H1 (cell line): ENCODE measurements around the gene CRYGN. TPM values are rescaled to one million over a fixed set of nuclear protein-coding genes. Genes with fewer than 3 reads are reported as not detected.

Experiments
- CTCF ChIA-PET: fragments of 300-600 bp; sonication (Branson Sonifier 250); formaldehyde crosslinking; loops from one replicate; lab custom pipeline; 2021; ENCODE audit not compliant: partially characterized antibody; lab: Charles Lee
- POLR2A ChIA-PET: fragments of 300-600 bp; sonication (Branson Sonifier 250); formaldehyde crosslinking; loops from one replicate; lab custom pipeline; 2021; ENCODE audit warnings: inconsistent platforms; ENCODE audit not compliant: partially characterized antibody; lab: Charles Lee
- DNase-seq, 2 experiments: peaks; one replicate each; pipeline versions ENCODE4 v3.0.0 to v3.0.0-alpha.2; 2010 to 2022; ENCODE audit warnings: low spot score in 2 of 2, low read depth in 1 of 2, mixed read lengths in 1 of 2
- FAIRE-seq: peaks from 2 replicates; lab custom pipeline; 2011; peaks lifted over from hg19 to GRCh38; lab: Jason Lieb, UNC
- H2AFZ ChIP-seq: 2 replicates; pipeline ENCODE4 v1.8.1; 2012; ENCODE audit warnings: low read length, inconsistent platforms
- H2AK5ac ChIP-seq: 2 replicates; pipeline ENCODE4 v1.6.1; 2013; ENCODE audit warnings: low read depth, low read length
- H2BK120ac ChIP-seq: replicated peaks from 2 replicates; pipeline ENCODE3; 2013; ENCODE audit warnings: low read depth, low read length, inconsistent platforms
- H2BK12ac ChIP-seq: 2 replicates; pipeline ENCODE4 v1.6.1; 2013; ENCODE audit warnings: low read depth, low read length
- H2BK15ac ChIP-seq: 2 replicates; pipeline ENCODE4 v1.6.1; 2013; ENCODE audit warnings: low read length
- H2BK20ac ChIP-seq: 2 replicates; pipeline ENCODE4 v1.6.1; 2013; ENCODE audit warnings: low read length
- H2BK5ac ChIP-seq: 2 replicates; pipeline ENCODE4 v1.6.1; 2013; ENCODE audit warnings: low read depth, low read length
- H3K14ac ChIP-seq: 2 replicates; pipeline ENCODE4 v1.6.1; 2013; ENCODE audit warnings: inconsistent platforms; ENCODE audit not compliant: insufficient read length
- H3K18ac ChIP-seq: 2 replicates; pipeline ENCODE4 v1.6.1; 2013; ENCODE audit warnings: low read length; ENCODE audit errors: extremely low read depth
- H3K23ac ChIP-seq: 2 replicates; pipeline ENCODE4 v1.6.1; 2013; ENCODE audit warnings: inconsistent platforms; ENCODE audit not compliant: insufficient read length
- H3K23me2 ChIP-seq: 2 replicates; pipeline ENCODE4 v1.6.1; 2013; ENCODE audit warnings: low read depth, low read length
- H3K27ac ChIP-seq: 2 replicates; pipeline ENCODE4 v1.6.1; 2011; ENCODE audit warnings: low read depth, low read length, inconsistent platforms
- H3K27me3 ChIP-seq, 4 experiments: replicated peaks in 1 of 4; 1 replicate in 1 of 4; 2 replicates in 3 of 4; pipeline versions ENCODE4 v1.6.1 to v1.8.1; 2011 to 2013; ENCODE audit warnings: low read length in 3 of 4, mild to moderate bottlenecking in 3 of 4, inconsistent platforms in 2 of 4, mixed read lengths in 2 of 4, moderate library complexity in 1 of 4; ENCODE audit not compliant: control insufficient read depth in 3 of 4, insufficient read depth in 3 of 4; ENCODE audit errors: extremely low read depth in 1 of 4
- H3K36me3 ChIP-seq, 4 experiments: 2 replicates each; pipeline versions ENCODE4 v1.6.1 to v1.8.1; 2011 to 2013; ENCODE audit warnings: mild to moderate bottlenecking in 4 of 4, low read length in 3 of 4, moderate library complexity in 2 of 4, control low read depth in 1 of 4, inconsistent platforms in 1 of 4; ENCODE audit not compliant: insufficient read depth in 4 of 4, control insufficient read depth in 2 of 4
- H3K4ac ChIP-seq: replicated peaks from 2 replicates; pipeline ENCODE3; 2013; ENCODE audit warnings: low read length, low read depth, mixed read lengths, inconsistent platforms; ENCODE audit not compliant: insufficient read length
- H3K4me1 ChIP-seq, 4 experiments: replicated peaks in 1 of 4; 1 replicate in 1 of 4; 2 replicates in 3 of 4; pipeline versions ENCODE4 v1.6.1 to v1.8.1; 2011 to 2013; ENCODE audit warnings: low read length in 3 of 4, inconsistent platforms in 2 of 4, mixed read lengths in 1 of 4; ENCODE audit not compliant: insufficient read depth in 4 of 4, control insufficient read depth in 3 of 4
- H3K4me2 ChIP-seq, 2 experiments: 2 replicates each; pipeline versions ENCODE4 v1.6.1 to v1.8.1; 2011 to 2013; ENCODE audit warnings: low read depth in 2 of 2, low read length in 2 of 2, control low read depth in 1 of 2, inconsistent platforms in 1 of 2, mild to moderate bottlenecking in 1 of 2; ENCODE audit not compliant: insufficient read depth in 1 of 2
- H3K4me3 ChIP-seq, 4 experiments: fragments of 200-600, 300-600 bp in 1 of 4; sonication (generic), shearing (Covaris generic), sonication (Bioruptor Twin) in 1 of 4; 2 replicates each; pipeline versions ENCODE4 v1.5.1 to v1.8.1; 2011 to 2016; ENCODE audit warnings: low read length in 4 of 4, low read depth in 3 of 4, control low read depth in 2 of 4, inconsistent platforms in 2 of 4, mild to moderate bottlenecking in 2 of 4, mixed read lengths in 1 of 4, moderate library complexity in 1 of 4; ENCODE audit not compliant: insufficient read depth in 2 of 4; ENCODE audit errors: extremely low read depth in 1 of 4
- H3K56ac ChIP-seq: replicated peaks from 2 replicates; pipeline ENCODE3; 2013; ENCODE audit warnings: low read depth, mild to moderate bottlenecking, mixed read lengths, low read length, inconsistent platforms; ENCODE audit not compliant: insufficient read length
- H3K79me1 ChIP-seq: 2 replicates; pipeline ENCODE4 v1.6.1; 2013; ENCODE audit warnings: low read depth, low read length, control low read depth
- H3K79me2 ChIP-seq, 2 experiments: 2 replicates each; pipeline versions ENCODE4 v1.6.1 to v1.8.1; 2012 to 2013; ENCODE audit warnings: low read length in 2 of 2, mild to moderate bottlenecking in 2 of 2, inconsistent platforms in 1 of 2; ENCODE audit not compliant: insufficient read depth in 2 of 2, control insufficient read depth in 1 of 2
- H3K9ac ChIP-seq, 4 experiments: replicated peaks in 1 of 4; 1 replicate in 1 of 4; 2 replicates in 3 of 4; pipeline versions ENCODE4 v1.6.1 to v1.8.1; 2011 to 2013; ENCODE audit warnings: low read depth in 3 of 4, low read length in 3 of 4, control low read depth in 2 of 4, mild to moderate bottlenecking in 2 of 4, moderate library complexity in 2 of 4, inconsistent platforms in 1 of 4; ENCODE audit errors: extremely low read depth in 1 of 4
- H3K9me3 ChIP-seq, 2 experiments: 2 replicates each; pipeline versions ENCODE4 v1.6.1 to v1.8.1; 2012 to 2013; ENCODE audit warnings: mild to moderate bottlenecking in 2 of 2, moderate library complexity in 2 of 2, control low read depth in 1 of 2, inconsistent platforms in 1 of 2, low read depth in 1 of 2, low read length in 1 of 2, mixed read lengths in 1 of 2; ENCODE audit not compliant: insufficient read depth in 2 of 2
- H4K20me1 ChIP-seq, 2 experiments: replicated peaks in 1 of 2; 2 replicates each; pipeline versions ENCODE3 to v1.8.1; 2011 to 2013; ENCODE audit warnings: inconsistent platforms in 2 of 2, low read length in 2 of 2, mild to moderate bottlenecking in 1 of 2; ENCODE audit not compliant: insufficient read depth in 2 of 2, control insufficient read depth in 1 of 2
- H4K5ac ChIP-seq: 2 replicates; pipeline ENCODE4 v1.6.1; 2013; ENCODE audit warnings: low read length, low read depth, mixed read lengths, inconsistent platforms; ENCODE audit not compliant: insufficient read length
- H4K8ac ChIP-seq: 2 replicates; pipeline ENCODE4 v1.8.0; 2013; ENCODE audit warnings: mild to moderate bottlenecking, moderate library complexity, low read length, inconsistent platforms; ENCODE audit not compliant: insufficient read depth; ENCODE audit errors: extremely low read depth
- H4K91ac ChIP-seq: replicated peaks from 2 replicates; pipeline ENCODE3; 2013; ENCODE audit warnings: low read length, mixed read lengths, inconsistent platforms; ENCODE audit not compliant: insufficient read length
- ASH2L ChIP-seq: fragments of 200-600, 300-600 bp; sonication (generic); IDR thresholded peaks from one replicate; pipeline ENCODE4 v1.7.1; 2017; ENCODE audit warnings: low read length
- CEBPB ChIP-seq: IDR thresholded peaks from 2 replicates; pipeline ENCODE4 v1.6.1; 2012; ENCODE audit warnings: low read depth, low read length
- HDAC6 ChIP-seq: IDR thresholded peaks from one replicate; pipeline ENCODE4 v1.7.1; 2012; ENCODE audit warnings: low read depth, mild to moderate bottlenecking, inconsistent platforms, low read length, moderate library complexity
- JUN ChIP-seq: IDR thresholded peaks from 2 replicates; pipeline ENCODE4 v1.6.1; 2011; ENCODE audit warnings: low read depth, mild to moderate bottlenecking, improper control_type of control experiment, low read length
- KDM5A ChIP-seq: fragments of 200-600 bp; IDR thresholded peaks from 2 replicates; pipeline ENCODE4 v1.7.1; 2012; ENCODE audit warnings: mild to moderate bottlenecking, low read length, inconsistent platforms, mixed read lengths
- POLR2A ChIP-seq, 2 experiments: IDR thresholded peaks; 1 replicate in 1 of 2; 2 replicates in 1 of 2; pipeline ENCODE4 v1.6.1; 2011; ENCODE audit warnings: low read depth in 2 of 2, low read length in 2 of 2, mild to moderate bottlenecking in 2 of 2; ENCODE audit errors: control extremely low read depth in 1 of 2
- SAP30 ChIP-seq: fragments of 300-600 bp; sonication (generic); IDR thresholded peaks from 2 replicates; pipeline ENCODE4 v1.7.1; 2012; ENCODE audit warnings: low read length, moderate library complexity, mild to moderate bottlenecking, inconsistent platforms; ENCODE audit not compliant: insufficient read depth, insufficient replicate concordance
- SIN3A ChIP-seq, 2 experiments: IDR thresholded peaks in 1 of 2; conservative IDR thresholded peaks in 1 of 2; 2 replicates each; pipeline ENCODE4 v1.6.1; 2011 to 2012; ENCODE audit warnings: low read length in 2 of 2, improper control_type of control experiment in 1 of 2, low read depth in 1 of 2, mild to moderate bottlenecking in 1 of 2
- SUZ12 ChIP-seq: fragments of 200-600 bp; sonication (generic); IDR thresholded peaks from 2 replicates; pipeline ENCODE4 v1.6.1; 2012; ENCODE audit warnings: mild to moderate bottlenecking, inconsistent platforms, low read length, moderate library complexity, mixed read lengths
- WGBS, 2 experiments: shearing (Covaris generic) in 1 of 2; methylation state at CpG; one replicate each; pipeline versions ENCODE4 v1.1.6 to v1.1.7; 2013 to 2015; ENCODE audit warnings: low lambda C conversion rate in 2 of 2, mixed read lengths in 2 of 2, inconsistent platforms in 1 of 2, low coverage in 1 of 2, missing lambda C conversion rate in 1 of 2; ENCODE audit not compliant: insufficient replicate concordance in 2 of 2, insufficient coverage in 1 of 2, insufficient read length in 1 of 2; ENCODE audit errors: extremely low coverage in 1 of 2, missing lambda C conversion rate in 1 of 2; 5-methylcytosine and 5-hydroxymethylcytosine counted together
- polyA plus RNA-seq, 7 experiments: library from polyadenylated mRNA; depleted of rRNA in 3 of 7; stranded (reverse) in 5 of 7; unstranded in 2 of 7; fragments of >200 nt in 5 of 7; fragments of 200-250 nt in 2 of 7; gene quantifications; 1 replicate in 5 of 7; 2 replicates in 1 of 7; 4 replicates in 1 of 7; pipeline versions ENCODE4 v1.2.1 to v1.2.3, GENCODE V29; 2011 to 2013; ENCODE audit warnings: missing spikeins in 2 of 7, mixed read lengths in 2 of 7
- total RNA-seq: library from RNA; stranded (reverse); fragmentation: NEBNext Ultra II Directional; extraction: Animal tissue kit (Norgen Biotek cat#: 25700); gene quantifications from 2 replicates; pipeline ENCODE4 v1.2.1, GENCODE V29; 2021
- TF ChIP-seq, protein P1 (sequence below): IDR thresholded peaks from 2 replicates; pipeline ENCODE4 v1.6.1; 2012; ENCODE audit warnings: inconsistent platforms

Gene CRYGN
- total and polyA plus RNA-seq, 2 of the 8 experiments (the other 6 are each of a cell fraction or from before 2014, with no cell fraction given), result 0.98 to 1.6 TPM

DNA sequence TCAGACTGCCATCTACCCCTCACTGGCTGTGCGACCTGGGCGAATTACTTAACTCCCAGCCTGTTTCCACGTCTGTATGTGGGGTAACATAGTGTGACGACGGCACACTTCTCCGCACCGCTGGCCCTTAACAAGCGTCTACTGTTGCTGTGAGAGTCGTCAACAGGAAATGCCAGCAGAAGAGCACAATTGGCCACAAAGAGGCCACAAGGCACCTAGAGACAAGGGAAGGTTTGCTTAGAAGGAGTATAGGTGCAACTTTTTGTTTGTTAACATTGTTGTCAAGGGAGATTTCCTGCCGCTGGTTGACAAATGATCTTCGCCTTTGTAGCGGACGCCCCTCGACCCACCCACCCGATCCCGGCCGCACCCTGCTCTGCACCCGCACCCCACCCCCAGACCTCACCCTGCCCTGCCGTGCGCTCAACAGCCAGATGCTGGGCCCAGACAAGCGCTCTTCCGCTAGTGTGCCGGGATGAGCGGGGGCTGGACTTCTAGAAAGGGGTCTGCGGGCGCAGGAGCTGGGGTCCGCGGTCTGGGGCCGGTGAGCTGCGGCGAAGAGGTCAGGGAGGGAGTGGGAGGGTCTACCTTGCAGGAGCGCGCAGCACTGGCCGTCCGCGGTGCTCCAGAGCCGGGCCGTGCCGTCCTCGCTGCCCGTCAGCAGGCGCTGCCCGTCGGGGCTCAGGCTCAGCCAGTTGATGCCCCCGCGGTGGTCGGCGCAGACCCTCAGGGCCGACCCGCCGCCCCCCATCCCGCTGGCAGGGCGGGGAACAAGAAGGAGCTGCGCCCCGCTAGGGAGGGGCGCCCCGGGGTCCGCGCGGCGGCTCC is 30.9 kb downstream of the CRYGN start:
- CTCF ChIA-PET, result interaction anchor here (0.9 to 3.2 kb wide), 4 partner anchors 21 to 41 kb away, joined by 3 to 11 read pairs (median 4); partner anchors contain the start of gene CRYGN
- Histone ChIP-seq H3K79me2 (no peaks in the 10 kb centered on the region), H3K27me3 (peaks cover 0 to 25% (median 15%) of the 10 kb centered on the region in 4 experiments; a peak in 5 of 7 replicates), H3K27ac (no peak overlapping the region), H3K18ac (no peak overlapping the region; the same call in 1 of the 2 replicates), H3K9me3 (no peaks in the 10 kb centered on the region), H2AFZ (0 out of 2 replicates have a peak overlapping the region, but pooled peaks have one; percentile 25), H3K79me1 (no peaks in the 10 kb centered on the region; the same call in 1 of the 2 replicates), H2BK12ac (peak overlapping the region; percentile 99), H3K9ac (peak overlapping the region in 3 of 4 experiments; percentile 20 to 56 (median 29); a peak in 6 of 7 replicates), H2AK5ac (0 out of 2 replicates have a peak overlapping the region, but pooled peaks have one; percentile 32), H3K4me3 (peak overlapping the region; percentile 69 to 84 (median 80)), H4K8ac (no peak overlapping the region; the same call in 1 of the 2 replicates), H3K23ac (no peak overlapping the region), H3K56ac (no peak overlapping the region), H2BK5ac (peak overlapping the region; percentile 24; the same call in 1 of the 2 replicates), H2BK20ac (no peak overlapping the region), H4K91ac (peak overlapping the region; percentile 16), H3K4me1 (peaks cover 0 to 22% (median 16%) of the 10 kb centered on the region in 4 experiments; a peak in 6 of 7 replicates), H3K14ac (no peak overlapping the region), H2BK15ac (peak overlapping the region; percentile 21; the same call in 1 of the 2 replicates), H2BK120ac (no peak overlapping the region), H3K4ac (no peak overlapping the region), H3K36me3 (no peaks in the 10 kb centered on the region; a peak in 1 of 8 replicates), H4K5ac (no peak overlapping the region), H4K20me1 (peaks cover 0 to 2% of the 10 kb centered on the region in 2 experiments), H3K23me2 (peaks cover 21% of the 10 kb centered on the region), H3K4me2 (peak overlapping the region; percentile 90 to 97)
- DNase-seq, result peak in 1 of 2 experiments; percentile 75
- WGBS, 2 experiments, result 3% methylated on average over 44 of the region's 61 CpGs; no CpG with 5 or more reads in 1 of the 2 experiments
- POLR2A ChIA-PET, result interaction anchor here (0.6 to 2.7 kb wide), 8 partner anchors 23 to 116 kb away, joined by 3 to 9 read pairs (median 4); partner anchors contain the start of genes CRYGN and RHEB
- no peak for FAIRE-seq
- TF ChIP-seq JUN, result no peak
- no peak for TF ChIP-seq HDAC6
- TF ChIP-seq POLR2A (IDR thresholded peaks at IDR 0.05; ENCODE audit: control extremely low read depth in 1 of 2, low read depth in 2 of 2, low read length in 2 of 2), result peak in 1 of 2 experiments; percentile 37; a peak in 2 of 3 replicates
- TF ChIP-seq SUZ12, result peak; percentile 34
- no peak for TF ChIP-seq CEBPB
- TF ChIP-seq, protein P1, sequence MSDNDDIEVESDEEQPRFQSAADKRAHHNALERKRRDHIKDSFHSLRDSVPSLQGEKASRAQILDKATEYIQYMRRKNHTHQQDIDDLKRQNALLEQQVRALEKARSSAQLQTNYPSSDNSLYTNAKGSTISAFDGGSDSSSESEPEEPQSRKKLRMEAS, result 0 out of 2 replicates have a peak, but pooled peaks have one; percentile 6
- peak; percentile 43 for TF ChIP-seq SAP30
- no peak for TF ChIP-seq KDM5A
- peak; percentile 7 for TF ChIP-seq ASH2L
- TF ChIP-seq SIN3A (conservative IDR thresholded peaks at IDR 0.05 in 1 of 2, IDR thresholded peaks at IDR 0.05 in 1 of 2; ENCODE audit: low read depth in 1 of 2, low read length in 2 of 2), result 0 out of 4 replicates have a peak, but pooled peaks have one; percentile 1 to 53
